PC-3 (cell line): ENCODE results near the gene HECTD2. TPM values are rescaled to one million over a fixed set of nuclear protein-coding genes. Genes with fewer than 3 reads are reported as not detected.

Source experiments
- ATAC-seq: fragments of 200-7000 bp; cut with Tn5 transposase; 2 replicates; pipeline ENCODE4 v1.9.1; 2020; ENCODE audit warnings: mild to moderate bottlenecking, moderate library complexity
- BruUV-seq: library from RNA; stranded (reverse); fragments of 400-500 nt; replicated peaks from 2 replicates; lab custom pipeline; 2021; lab: Mats Ljungman, UMichigan
- CTCF ChIA-PET: fragments of 300-600 bp; sonication (Branson Sonifier 250); formaldehyde crosslinking; loops from one replicate; lab custom pipeline; 2022; ENCODE audit warnings: antibody characterized with exemption; lab: Charles Lee
- POLR2A ChIA-PET: fragments of 300-600 bp; sonication (Branson Sonifier 250); formaldehyde crosslinking; loops from one replicate; lab custom pipeline; 2022; ENCODE audit warnings: antibody characterized with exemption; ENCODE audit not compliant: unreplicated experiment; lab: Charles Lee
- DNase-seq: peaks from one replicate; pipeline ENCODE4 v3.0.0-alpha.2; 2015
- H2AFZ ChIP-seq: fragments of 300-600 bp; sonication (generic); 2 replicates; pipeline ENCODE4 v1.6.0; 2016; ENCODE audit warnings: antibody characterized with exemption, low read length
- H3F3A ChIP-seq: fragments of 300-600 bp; sonication (generic); one replicate; pipeline ENCODE4 v1.6.0; 2017; ENCODE audit warnings: antibody characterized with exemption, low read length, control low read depth, mild to moderate bottlenecking; ENCODE audit not compliant: unreplicated experiment
- H3K27ac ChIP-seq: fragments of 300-600 bp; sonication (generic); 2 replicates; pipeline ENCODE4 v1.5.1; 2016; ENCODE audit warnings: mild to moderate bottlenecking, low read length
- H3K27me3 ChIP-seq: fragments of 300-600 bp; sonication (generic); 2 replicates; pipeline ENCODE4 v1.6.1; 2016; ENCODE audit warnings: low read length, mixed read lengths
- H3K36me3 ChIP-seq: fragments of 300-600 bp; sonication (generic); 2 replicates; pipeline ENCODE4 v1.6.1; 2016; ENCODE audit warnings: low read depth, mixed run types, low read length, mixed read lengths
- H3K4me1 ChIP-seq: fragments of 300-600 bp; sonication (generic); 2 replicates; pipeline ENCODE4 v1.5.1; 2016; ENCODE audit warnings: low read length; ENCODE audit not compliant: insufficient read depth
- H3K4me2 ChIP-seq: fragments of 300-600 bp; sonication (generic); 2 replicates; pipeline ENCODE4 v1.6.0; 2016; ENCODE audit warnings: low read length
- H3K4me3 ChIP-seq: fragments of 300-600 bp; sonication (generic); 2 replicates; pipeline ENCODE4 v1.5.1; 2016; ENCODE audit warnings: mild to moderate bottlenecking, low read length, mixed read lengths
- H3K79me2 ChIP-seq: fragments of 300-600 bp; sonication (generic); 2 replicates; pipeline ENCODE4 v1.6.1; 2017; ENCODE audit warnings: low read length, mixed read lengths
- H3K9ac ChIP-seq: fragments of 300-600 bp; sonication (generic); 2 replicates; pipeline ENCODE4 v1.6.0; 2016; ENCODE audit warnings: mild to moderate bottlenecking, low read length
- H3K9me2 ChIP-seq: fragments of 300-600 bp; sonication (generic); replicated peaks from 2 replicates; pipeline ENCODE4 v1.6.1; 2016; ENCODE audit warnings: mixed run types, low read length, mixed read lengths
- H3K9me3 ChIP-seq: fragments of 300-600 bp; sonication (generic); 2 replicates; pipeline ENCODE4 v1.6.1; 2016; ENCODE audit warnings: low read length, mixed read lengths
- H4K20me1 ChIP-seq: fragments of 300-600 bp; sonication (generic); 2 replicates; pipeline ENCODE4 v1.6.1; 2016; ENCODE audit warnings: low read length, mixed read lengths
- CTCF ChIP-seq: fragments of 300-600 bp; sonication (generic); conservative IDR thresholded peaks from 2 replicates; pipeline ENCODE4 v1.5.1; 2017; ENCODE audit warnings: antibody characterized with exemption, low read depth, mild to moderate bottlenecking, low read length
- EZH2 ChIP-seq: fragments of 300-600 bp; sonication (generic); IDR thresholded peaks from one replicate; pipeline ENCODE4 v1.6.1; 2017; ENCODE audit warnings: antibody characterized with exemption, mild to moderate bottlenecking, low read length; ENCODE audit not compliant: unreplicated experiment
- EZH2phosphoT487 ChIP-seq: fragments of 300-600 bp; sonication (generic); IDR thresholded peaks from 2 replicates; pipeline ENCODE4 v1.6.1; 2018; ENCODE audit warnings: mild to moderate bottlenecking, antibody characterized with exemption, low read length, borderline replicate concordance
- intact Hi-C: fragments of 100-400 bp; cut with micrococcal nuclease; formaldehyde crosslinking; loops from 2 replicates; pipeline ENCODE4 v1.9.0; 2023
- total RNA-seq: library from RNA; depleted of rRNA; stranded (reverse); fragments of >200 nt; gene quantifications from 2 replicates; pipeline ENCODE4 v1.2.3, GENCODE V29; 2014

The HECTD2 gene
- total RNA-seq, 1 experiment from 2014 or later, result 2.9 TPM

DNA sequence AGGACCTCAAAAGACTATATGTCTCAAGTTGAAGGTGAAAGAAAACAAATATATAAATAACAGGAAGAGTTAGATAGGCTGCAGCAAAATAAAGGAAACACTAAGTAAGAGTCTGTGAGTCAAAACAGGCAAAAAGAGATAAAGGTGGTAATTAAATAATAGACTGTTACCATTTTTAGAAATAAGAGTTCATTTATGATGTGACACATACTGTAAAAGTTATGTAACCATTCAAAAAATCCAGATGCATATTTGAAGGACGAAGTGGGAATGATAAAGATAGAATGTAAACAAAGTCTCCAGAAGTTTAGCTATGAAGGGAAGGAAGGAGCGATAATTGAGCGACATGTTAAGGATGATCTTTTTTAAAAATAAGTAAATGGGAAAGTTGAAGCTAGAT lies 50.5 kb downstream of the HECTD2 start:
- intact Hi-C loops, result loop anchor here (5.0 kb wide), 1 partner anchor 48 kb away; the partner anchor contains the start of gene HECTD2

DNA sequence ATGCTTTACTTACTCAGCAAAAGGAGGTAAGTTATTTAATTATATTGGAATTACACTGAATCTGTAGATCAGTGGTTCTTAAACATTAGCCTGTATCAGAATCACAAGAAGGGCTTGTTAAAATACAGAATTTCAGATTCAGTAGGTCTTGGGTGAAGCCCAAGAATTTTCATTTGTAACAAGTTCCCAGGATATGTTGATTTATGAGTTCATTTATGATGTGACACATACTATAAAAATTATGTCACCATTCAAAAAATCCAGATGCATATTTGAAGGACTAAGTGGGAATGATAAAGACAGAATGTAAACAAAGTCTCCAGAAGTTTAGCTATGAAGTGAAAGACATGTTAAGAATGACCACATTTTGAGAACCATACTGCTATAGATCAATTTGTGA lies 52.3 kb downstream of the HECTD2 start:
- Histone ChIP-seq H2AFZ (no peak overlapping the region), H3K36me3 (no peaks in the 10 kb centered on the region), H3K9ac (no peak overlapping the region), H3K27me3 (no peaks in the 10 kb centered on the region), H3K27ac (no peak overlapping the region), H3K4me3 (no peak overlapping the region), H3F3A (no peaks in the 10 kb centered on the region), H3K9me3 (no peaks in the 10 kb centered on the region), H3K79me2 (no peaks in the 10 kb centered on the region), H4K20me1 (no peaks in the 10 kb centered on the region), H3K4me1 (peaks cover 5% of the 10 kb centered on the region; the same call in 1 of the 2 replicates), H3K4me2 (no peak overlapping the region), H3K9me2 (no peaks in the 10 kb centered on the region)
- peak; percentile 69 for ATAC-seq
- peak; percentile 60 for DNase-seq
- intact Hi-C loops, result loop anchor here (5.0 kb wide), 1 partner anchor 50 kb away; the partner anchor contains the start of gene HECTD2
- POLR2A ChIA-PET, result no interaction called here
- no TSS peak for BruUV-seq
- TF ChIP-seq EZH2phosphoT487 (no peak), CTCF (no peak), EZH2 (no peak)
- CTCF ChIA-PET, result no interaction called here

More for the DNA sequence above, 50.5 kb downstream of the HECTD2 start:
- Histone ChIP-seq H3K79me2 (no peaks in the 10 kb centered on the region), H3K9me3 (no peaks in the 10 kb centered on the region), H3K4me2 (no peak overlapping the region), H3K9me2 (no peaks in the 10 kb centered on the region), H2AFZ (no peak overlapping the region), H3K36me3 (no peaks in the 10 kb centered on the region), H3K27ac (no peak overlapping the region), H3K9ac (no peak overlapping the region), H3F3A (no peaks in the 10 kb centered on the region), H3K27me3 (no peaks in the 10 kb centered on the region), H3K4me1 (peaks cover 5% of the 10 kb centered on the region; the same call in 1 of the 2 replicates), H4K20me1 (no peaks in the 10 kb centered on the region), H3K4me3 (no peak overlapping the region)
- CTCF ChIA-PET, result no interaction called here
- DNase-seq, result no peak
- no TSS peak for BruUV-seq
- no peak for TF ChIP-seq CTCF
- POLR2A ChIA-PET, result no interaction called here
- ATAC-seq, result no peak

DNA sequence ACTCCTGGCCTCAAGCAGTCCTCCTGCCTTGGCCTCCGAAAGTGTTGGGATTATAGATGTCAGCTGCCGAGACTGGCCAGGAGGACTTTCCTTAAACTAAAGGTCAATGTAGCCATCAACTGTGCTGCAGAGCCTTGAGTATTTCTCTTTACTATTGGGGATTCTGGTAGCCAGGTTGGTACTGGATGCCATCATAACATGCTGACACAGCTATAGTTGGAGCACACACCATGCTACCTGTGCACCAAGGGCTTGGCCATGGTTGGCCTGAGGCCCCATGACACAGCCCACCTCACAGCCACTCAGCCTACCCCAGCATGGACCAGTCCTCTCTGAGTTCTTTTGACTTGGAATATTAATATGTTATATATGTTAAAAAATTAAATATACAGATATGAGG lies 54.4 kb downstream of the HECTD2 start:
- no peak for DNase-seq
- Histone ChIP-seq H3K4me2 (no peak overlapping the region), H3K9me2 (no peaks in the 10 kb centered on the region), H3K4me3 (no peak overlapping the region), H3K9me3 (no peaks in the 10 kb centered on the region), H3K9ac (no peak overlapping the region), H2AFZ (no peak overlapping the region), H3K27me3 (no peaks in the 10 kb centered on the region), H3K79me2 (no peaks in the 10 kb centered on the region), H3F3A (no peaks in the 10 kb centered on the region), H3K27ac (no peak overlapping the region), H3K36me3 (no peaks in the 10 kb centered on the region), H3K4me1 (peaks cover 5% of the 10 kb centered on the region; the same call in 1 of the 2 replicates), H4K20me1 (no peaks in the 10 kb centered on the region)
- no peak for ATAC-seq
- intact Hi-C loops, result loop anchor here (5.0 kb wide), 1 partner anchor 52 kb away; the partner anchor contains the start of gene HECTD2
- TF ChIP-seq CTCF, result no peak
- no peak for TF ChIP-seq EZH2
- TF ChIP-seq EZH2phosphoT487, result no peak
- POLR2A ChIA-PET, result no interaction called here
- BruUV-seq, result no TSS peak
- CTCF ChIA-PET, result no interaction called here
